Mucosa of descending colon (tissue), 3 donors: Measurements from ENCODE around the gene GIGYF2. TPM values are rescaled to one million over a fixed set of nuclear protein-coding genes. Genes with fewer than 3 reads are reported as not detected.

ENCODE experiments used
- ATAC-seq: fragments of 200-7000 bp; cut with Tn5 transposase; one replicate; pipeline ENCODE4 v1.9.1; 2020; ENCODE audit warnings: mild to moderate bottlenecking, moderate library complexity
- DNase-seq, 3 donors: peaks; one replicate each; pipeline ENCODE4 v3.0.0-alpha.2; 2020
- H3K36me3 ChIP-seq: fragments of 200-600 bp; one replicate; pipeline ENCODE4 v1.8.0; 2021; ENCODE audit warnings: low read depth, mild to moderate bottlenecking
- H3K4me1 ChIP-seq: fragments of 200-600 bp; one replicate; pipeline ENCODE4 v1.8.0; 2021; ENCODE audit warnings: low read depth, mild to moderate bottlenecking
- H3K4me3 ChIP-seq: fragments of 200-600 bp; one replicate; pipeline ENCODE4 v1.8.0; 2021; ENCODE audit warnings: mild to moderate bottlenecking
- H3K9me3 ChIP-seq: fragments of 200-600 bp; one replicate; pipeline ENCODE4 v1.8.0; 2021; ENCODE audit warnings: mild to moderate bottlenecking
- intact Hi-C, 2 donors: fragments of 100-400 bp; cut with DNase I in 1 of 2; cut with micrococcal nuclease in 1 of 2; formaldehyde crosslinking; loops; one replicate each; pipeline versions ENCODE4 v1.11.0 to v1.11.1; 2022; cut with DNase I, micrococcal nuclease
- total RNA-seq, 3 donors: library from RNA; stranded (reverse); fragmentation: NEBNext Ultra II Directional in 2 of 3; extraction: Animal tissue kit (Norgen Biotek cat#: 25700) in 2 of 3; gene quantifications; one replicate each; pipeline versions ENCODE4 v1.2.1 to v1.2.4, GENCODE V29; 2021 to 2023
- TF ChIP-seq, protein P1 (sequence below): fragments of 200-600 bp; IDR thresholded peaks from one replicate; pipeline ENCODE4 v1.8.0; 2022; ENCODE audit warnings: antibody characterized with exemption, mild to moderate bottlenecking
- donor health status: DM: no; HTN: no; CAD: no; lungs with moderate emphysema.
- donor health status: DM: no; HTN: no; CAD: no.
- donor health status: DM: no; HTN: yes; CAD: no.

The GIGYF2 gene
- total RNA-seq, 3 donors from 2014 or later: 57.8 to 82.1 (median 74.8) TPM

DNA sequence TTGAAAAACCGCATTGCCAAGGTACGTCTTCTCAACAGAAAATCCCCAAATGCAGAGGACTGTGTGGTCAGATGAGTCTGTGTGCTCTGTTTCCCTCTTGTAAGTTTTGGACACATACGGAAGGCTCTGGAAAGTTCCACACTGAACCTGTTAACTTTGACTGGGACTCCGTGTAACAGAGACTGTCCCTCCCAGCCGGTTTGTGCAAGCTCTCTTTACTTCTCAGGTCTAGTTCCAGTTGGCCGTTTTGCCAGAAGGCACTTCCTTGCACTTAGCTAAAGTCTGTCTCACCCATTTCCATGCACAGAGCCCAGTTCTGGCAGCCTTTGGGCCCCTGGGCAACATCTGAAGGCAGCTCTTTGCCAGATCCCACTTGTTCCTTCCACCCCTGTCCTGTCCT lies 41.7 kb upstream of the GIGYF2 start:
- TF ChIP-seq, protein P1, sequence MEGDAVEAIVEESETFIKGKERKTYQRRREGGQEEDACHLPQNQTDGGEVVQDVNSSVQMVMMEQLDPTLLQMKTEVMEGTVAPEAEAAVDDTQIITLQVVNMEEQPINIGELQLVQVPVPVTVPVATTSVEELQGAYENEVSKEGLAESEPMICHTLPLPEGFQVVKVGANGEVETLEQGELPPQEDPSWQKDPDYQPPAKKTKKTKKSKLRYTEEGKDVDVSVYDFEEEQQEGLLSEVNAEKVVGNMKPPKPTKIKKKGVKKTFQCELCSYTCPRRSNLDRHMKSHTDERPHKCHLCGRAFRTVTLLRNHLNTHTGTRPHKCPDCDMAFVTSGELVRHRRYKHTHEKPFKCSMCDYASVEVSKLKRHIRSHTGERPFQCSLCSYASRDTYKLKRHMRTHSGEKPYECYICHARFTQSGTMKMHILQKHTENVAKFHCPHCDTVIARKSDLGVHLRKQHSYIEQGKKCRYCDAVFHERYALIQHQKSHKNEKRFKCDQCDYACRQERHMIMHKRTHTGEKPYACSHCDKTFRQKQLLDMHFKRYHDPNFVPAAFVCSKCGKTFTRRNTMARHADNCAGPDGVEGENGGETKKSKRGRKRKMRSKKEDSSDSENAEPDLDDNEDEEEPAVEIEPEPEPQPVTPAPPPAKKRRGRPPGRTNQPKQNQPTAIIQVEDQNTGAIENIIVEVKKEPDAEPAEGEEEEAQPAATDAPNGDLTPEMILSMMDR: no peak
- no peak for DNase-seq
- no peak for ATAC-seq
- intact Hi-C loops: no loop called here
- Histone ChIP-seq H3K36me3 (no peaks in the 10 kb centered on the region), H3K9me3 (no peaks in the 10 kb centered on the region), H3K4me1 (no peaks in the 10 kb centered on the region), H3K4me3 (no peak overlapping the region)

DNA sequence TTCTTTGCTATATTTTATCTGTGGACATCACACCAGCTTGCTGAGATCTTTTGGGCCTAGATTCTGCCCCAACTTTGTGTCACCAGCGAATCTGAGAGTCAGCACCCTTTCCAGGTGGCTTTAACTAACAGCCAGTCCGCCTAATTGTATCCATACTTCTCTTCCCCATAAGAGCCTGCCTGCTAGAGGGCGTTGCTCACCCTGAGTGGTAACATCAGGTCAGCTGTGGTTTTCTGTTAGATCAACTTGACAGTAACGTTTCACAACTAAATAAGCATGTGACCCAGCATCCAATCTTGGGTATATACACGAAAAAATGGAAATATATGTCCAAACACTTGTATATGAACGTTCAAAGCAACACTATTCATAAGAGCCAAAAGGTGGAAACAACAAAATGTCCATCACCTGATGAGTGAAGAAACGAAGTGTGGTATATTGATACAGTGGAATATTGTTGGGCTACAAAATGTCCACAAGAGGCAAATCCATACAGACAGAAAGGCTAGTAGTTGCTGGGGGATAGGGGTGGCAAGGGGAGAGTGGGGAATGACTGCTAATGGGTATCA lies 38.8 kb upstream of the GIGYF2 start:
- Histone ChIP-seq H3K4me3 (no peak overlapping the region), H3K36me3 (no peaks in the 10 kb centered on the region), H3K4me1 (no peaks in the 10 kb centered on the region), H3K9me3 (no peaks in the 10 kb centered on the region)
- intact Hi-C loops: no loop called here
- TF ChIP-seq, protein P1: no peak
- ATAC-seq (peak; percentile 35), DNase-seq (no peak)

DNA sequence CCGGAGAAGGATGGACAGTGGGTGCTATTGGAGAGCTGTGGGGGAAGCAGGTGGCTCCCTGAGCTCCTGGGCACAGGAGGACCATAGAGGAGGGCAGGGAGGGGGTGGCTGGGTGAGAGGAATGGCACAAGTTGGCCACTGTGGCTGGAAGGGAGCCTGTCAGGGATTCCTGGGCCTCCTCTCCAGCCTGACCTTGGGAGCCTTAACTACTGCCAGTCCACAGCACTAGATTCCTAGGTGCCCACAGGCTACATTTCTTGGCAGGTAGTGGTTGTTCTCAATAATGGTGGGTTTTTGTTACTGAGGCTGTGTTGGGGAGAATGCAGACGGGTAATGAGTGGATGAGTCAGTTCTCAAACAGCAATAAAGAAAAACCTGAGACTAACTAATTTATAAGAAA lies 37.8 kb upstream of the GIGYF2 start:
- TF ChIP-seq, protein P1: no peak
- intact Hi-C loops: no loop called here
- no peaks in the 10 kb centered on the region for H3K36me3 ChIP-seq
- H3K4me1 ChIP-seq: no peaks in the 10 kb centered on the region
- H3K4me3 ChIP-seq: no peak overlapping the region
- H3K9me3 ChIP-seq: no peaks in the 10 kb centered on the region
- ATAC-seq (no peak), DNase-seq (no peak)

DNA sequence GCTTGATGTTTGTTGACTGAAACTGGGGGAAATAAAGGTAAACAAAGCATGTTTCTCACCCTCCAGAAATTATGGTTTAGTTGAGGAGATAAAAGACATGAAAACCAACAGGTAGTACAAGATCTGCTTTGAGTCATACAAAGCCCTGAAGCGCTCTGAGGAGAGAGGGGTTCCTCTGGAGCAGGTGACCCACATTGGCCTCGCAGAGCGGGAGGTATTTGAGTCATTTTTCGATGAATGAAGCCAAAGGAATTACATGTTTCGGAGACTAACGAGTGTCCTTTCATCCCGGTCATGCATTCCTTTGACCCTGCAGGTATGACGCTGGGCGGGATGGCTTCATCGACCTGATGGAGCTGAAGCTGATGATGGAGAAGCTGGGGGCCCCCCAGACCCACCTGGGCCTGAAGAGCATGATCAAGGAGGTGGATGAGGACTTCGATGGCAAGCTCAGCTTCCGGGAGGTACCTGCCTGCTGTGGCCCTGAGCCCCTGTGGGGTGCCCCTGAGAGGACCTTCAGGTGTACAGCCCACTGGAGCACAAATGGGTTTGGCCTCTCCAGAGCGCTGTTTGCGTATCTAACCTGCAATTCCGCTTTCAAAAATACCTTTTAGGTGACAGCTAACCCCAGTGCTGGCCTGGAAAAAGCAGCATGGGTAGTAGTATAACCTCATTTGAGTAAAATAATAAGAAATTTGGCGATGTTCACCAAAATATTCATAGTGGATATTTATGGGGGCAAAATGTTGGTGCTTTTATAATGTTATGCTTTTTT lies 34.5 kb upstream of the GIGYF2 start:
- intact Hi-C loops: no loop called here
- TF ChIP-seq, protein P1: no peak
- ATAC-seq: no peak

DNA sequence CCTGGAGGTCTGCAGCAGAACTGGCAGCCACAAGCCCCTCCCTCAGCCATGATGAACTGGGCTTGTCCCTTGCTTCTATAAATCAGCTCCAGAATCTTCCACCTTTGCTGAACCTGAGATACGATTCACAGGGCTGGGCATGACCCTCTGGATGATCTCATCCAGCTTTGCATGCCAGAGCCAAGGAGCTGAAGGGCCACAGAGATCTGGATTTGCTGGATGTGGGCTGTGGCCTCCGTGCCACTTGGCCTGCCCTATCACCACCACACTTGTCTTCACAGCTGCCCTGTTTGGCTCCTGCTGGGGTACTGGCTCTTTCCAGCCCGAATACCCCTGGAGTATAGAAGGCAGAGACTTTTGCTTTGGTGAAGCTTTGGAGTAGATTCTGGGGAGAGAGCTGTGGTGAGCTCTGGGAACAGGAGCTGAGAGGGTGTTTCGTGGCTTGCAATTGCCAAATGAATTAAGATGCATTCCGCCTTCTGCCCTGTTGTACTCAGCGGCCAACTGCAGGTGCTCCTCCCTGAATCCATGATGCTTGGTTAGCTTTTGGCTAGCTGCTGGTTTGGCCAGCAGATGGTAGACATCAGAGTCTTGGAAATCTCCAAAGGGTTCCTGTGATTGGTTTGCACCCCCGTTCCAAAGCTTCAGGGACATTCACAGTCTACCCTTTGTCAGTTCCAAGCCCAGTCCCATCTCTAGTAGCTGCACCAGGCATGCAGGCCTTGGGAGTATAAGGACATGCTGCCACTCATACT lies 30.9 kb upstream of the GIGYF2 start:
- H3K9me3 ChIP-seq: no peaks in the 10 kb centered on the region
- TF ChIP-seq, protein P1: no peak
- no peaks in the 10 kb centered on the region for H3K4me1 ChIP-seq
- no peaks in the 10 kb centered on the region for H3K36me3 ChIP-seq
- intact Hi-C loops: no loop called here
- DNase-seq (no peak), ATAC-seq (no peak)
- H3K4me3 ChIP-seq: no peak overlapping the region

More for the DNA sequence above, 34.5 kb upstream of the GIGYF2 start:
- Histone ChIP-seq H3K4me3 (no peak overlapping the region), H3K9me3 (no peaks in the 10 kb centered on the region), H3K36me3 (no peaks in the 10 kb centered on the region), H3K4me1 (no peaks in the 10 kb centered on the region)
- no peak for DNase-seq
